Ramos (cell line): Measurements from ENCODE around the gene NUMB.

Experiments used
- in situ Hi-C: fragments of 300-500 bp; cut with MboI; formaldehyde crosslinking; loops from one replicate; pipeline ENCODE4 v1.14.3; 2022; ENCODE audit warnings: low sequenced_read_pairs; ENCODE audit not compliant: unreplicated experiment

NUMB gene

DNA sequence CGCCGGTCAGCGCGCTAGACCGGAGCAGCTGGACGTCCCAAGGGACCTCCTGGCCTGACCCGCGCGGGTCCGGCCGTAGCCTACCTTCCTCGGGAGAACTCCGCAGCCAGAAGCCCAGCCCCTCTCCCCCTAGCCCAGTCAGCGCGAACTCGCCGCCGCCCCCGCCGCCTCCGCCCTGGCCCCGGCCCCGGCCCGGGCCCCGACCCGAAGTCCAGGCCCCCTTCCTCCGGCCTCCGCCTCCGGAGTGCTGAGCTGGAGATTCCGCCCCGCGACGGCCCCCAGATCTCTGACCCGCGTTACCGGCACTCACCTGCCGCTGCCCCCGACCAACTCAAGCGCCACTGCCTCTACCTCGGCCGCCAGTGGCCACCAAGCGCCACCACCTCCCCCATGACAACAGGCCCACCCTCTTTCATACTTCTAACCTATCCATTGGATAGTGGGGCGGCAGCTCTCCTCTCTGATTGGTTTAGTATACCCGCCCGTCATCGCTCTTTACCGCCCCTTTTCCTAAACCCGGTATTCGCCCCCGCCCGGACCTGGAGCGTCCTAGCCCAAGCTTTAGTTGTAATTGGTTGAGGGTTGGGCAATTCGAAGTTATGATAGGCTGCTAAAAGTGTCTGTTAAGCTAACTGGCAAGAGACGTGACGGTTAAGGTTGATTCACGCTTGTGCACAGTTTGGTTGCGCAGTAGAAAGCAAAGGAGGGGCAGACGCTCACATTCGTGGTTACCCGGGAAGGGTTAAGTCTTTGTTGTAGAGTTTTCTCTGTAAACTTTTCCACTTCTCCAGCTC, at the start of gene NUMB:
Gene NUMB, minus strand, starts transcription at position 364 of the 794 bp plus-strand sequence. CDS start 102,795 bp downstream, outside the sequence.
- in situ Hi-C loops, result no loop called here

DNA sequence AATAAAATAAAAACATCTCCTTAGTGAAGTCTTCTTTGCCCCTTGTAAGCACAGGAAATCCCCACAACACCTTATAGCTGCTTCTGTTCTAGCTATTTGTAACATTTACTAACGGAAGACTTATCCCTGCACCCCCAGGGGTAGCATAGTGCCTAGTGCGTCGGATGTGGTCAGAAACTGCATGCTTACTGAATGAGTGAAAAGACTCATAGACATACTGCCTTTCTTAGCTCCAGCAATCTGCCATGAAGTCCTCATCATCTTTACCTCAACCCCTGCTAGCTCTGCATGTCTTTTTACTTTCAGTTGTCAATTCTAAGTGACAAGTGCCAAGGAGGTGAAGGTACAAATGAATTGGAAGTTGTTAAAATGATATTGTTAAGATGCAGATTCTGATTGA, 45.3 kb upstream of the NUMB start:
- in situ Hi-C loops, result no loop called here

DNA sequence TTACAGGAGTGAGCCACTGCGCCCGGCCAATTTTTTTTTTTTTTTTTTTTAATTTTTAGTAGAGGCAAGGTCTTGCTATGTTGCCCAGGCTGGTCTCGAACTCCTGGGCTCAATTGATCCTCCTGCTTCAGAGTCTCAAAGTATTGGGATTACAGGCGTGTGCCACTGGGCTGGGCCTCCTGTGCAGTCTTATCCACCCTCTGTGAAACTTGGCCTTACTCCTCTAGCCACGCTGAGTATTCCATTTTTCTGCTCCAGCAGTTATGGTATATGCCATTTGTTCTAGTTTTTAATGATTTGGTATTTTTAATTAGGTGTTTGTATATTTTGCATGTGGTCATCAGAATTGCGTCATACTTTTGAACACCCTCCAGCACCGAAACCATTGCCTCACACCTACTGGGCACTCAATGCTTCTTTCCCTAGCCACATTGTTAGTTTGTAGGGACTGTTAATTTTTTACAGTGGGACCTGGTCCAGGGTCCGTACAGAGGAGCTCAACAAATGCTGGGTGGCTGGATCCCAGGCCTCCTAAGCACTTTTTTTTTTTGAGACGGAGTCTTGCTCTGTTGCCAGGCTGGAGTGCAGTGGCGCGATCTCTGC, 43.8 kb upstream of the NUMB start:
- in situ Hi-C loops, result no loop called here

DNA sequence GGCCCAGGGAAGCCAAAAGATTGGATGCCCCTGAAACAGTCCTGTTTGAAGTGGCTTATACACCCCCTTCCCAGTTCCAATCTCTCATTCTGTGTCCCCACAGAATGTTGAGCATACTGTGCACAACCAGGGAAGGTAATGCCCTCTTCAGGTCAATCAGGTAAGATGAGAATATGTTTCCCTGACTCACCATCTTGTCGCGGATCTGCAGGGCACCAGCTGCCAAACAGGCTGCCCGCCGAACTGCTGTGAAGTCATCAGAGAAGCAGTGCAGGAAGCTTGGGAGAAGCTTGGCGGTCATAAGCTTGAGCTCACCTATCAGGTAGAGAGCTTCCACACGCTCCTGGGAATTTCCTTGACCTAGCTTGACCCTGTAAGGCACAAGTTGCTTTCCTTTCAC, 42.0 kb upstream of the NUMB start:
- in situ Hi-C loops, result no loop called here

DNA sequence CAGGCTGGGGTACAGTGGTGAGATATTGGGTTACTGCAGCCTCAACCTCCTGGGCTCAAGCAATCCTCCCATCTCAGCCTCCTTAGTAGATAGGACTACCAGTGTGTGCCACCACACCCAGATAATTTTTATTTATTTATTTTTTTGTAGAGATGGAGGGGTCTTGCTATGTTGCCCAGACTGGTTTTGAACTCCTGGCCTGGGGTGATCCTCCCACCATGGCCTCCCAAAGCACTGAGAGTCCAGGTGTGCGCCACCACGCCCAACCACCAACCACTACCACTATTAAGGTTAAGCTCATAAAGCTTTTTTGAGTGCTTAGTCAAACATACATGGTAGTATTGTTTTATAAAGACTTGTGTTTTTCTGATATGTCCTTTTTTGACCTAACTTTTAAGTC, 36.2 kb upstream of the NUMB start:
- in situ Hi-C loops, result loop anchor here (25.0 kb wide), 1 partner anchor 982 kb away; no protein-coding TSS in a partner anchor

DNA sequence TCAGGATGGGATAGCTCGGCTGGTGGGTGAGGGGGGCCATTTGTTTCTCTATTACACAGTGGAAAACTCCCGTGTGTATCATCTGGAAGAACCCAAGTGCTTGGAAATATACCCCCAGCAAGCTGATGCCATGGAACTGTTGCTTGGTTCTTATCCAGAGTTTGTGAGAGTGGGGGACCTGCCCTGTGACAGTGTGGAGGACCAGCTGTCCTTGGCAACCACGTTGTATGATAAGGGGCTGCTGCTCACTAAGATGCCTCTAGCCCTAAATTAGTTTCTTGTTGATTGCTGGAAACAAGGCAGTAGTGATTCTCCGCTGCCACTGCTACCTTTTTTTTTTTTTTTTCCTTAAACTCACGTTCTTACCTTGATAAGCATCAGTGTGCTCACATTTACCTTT, 34.3 kb upstream of the NUMB start:
- in situ Hi-C loops, result loop anchor here (25.0 kb wide), 1 partner anchor 980 kb away; no protein-coding TSS in a partner anchor

DNA sequence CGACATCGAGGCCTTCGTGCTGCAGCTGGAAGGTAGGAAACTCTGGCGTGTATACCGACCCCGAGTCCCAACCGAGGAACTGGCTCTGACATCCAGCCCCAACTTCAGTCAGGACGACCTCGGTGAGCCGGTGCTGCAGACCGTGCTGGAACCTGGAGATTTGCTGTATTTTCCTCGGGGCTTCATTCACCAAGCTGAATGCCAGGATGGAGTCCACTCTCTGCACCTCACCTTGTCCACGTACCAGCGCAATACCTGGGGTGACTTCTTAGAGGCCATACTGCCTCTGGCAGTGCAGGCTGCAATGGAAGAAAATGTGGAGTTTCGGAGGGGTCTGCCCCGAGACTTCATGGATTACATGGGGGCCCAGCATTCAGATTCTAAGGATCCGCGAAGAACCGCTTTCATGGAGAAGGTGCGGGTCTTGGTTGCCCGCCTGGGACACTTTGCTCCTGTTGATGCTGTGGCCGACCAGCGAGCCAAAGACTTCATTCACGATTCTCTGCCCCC, 33.8 kb upstream of the NUMB start:
- in situ Hi-C loops, result loop anchor here (25.0 kb wide), 1 partner anchor 980 kb away; no protein-coding TSS in a partner anchor

DNA sequence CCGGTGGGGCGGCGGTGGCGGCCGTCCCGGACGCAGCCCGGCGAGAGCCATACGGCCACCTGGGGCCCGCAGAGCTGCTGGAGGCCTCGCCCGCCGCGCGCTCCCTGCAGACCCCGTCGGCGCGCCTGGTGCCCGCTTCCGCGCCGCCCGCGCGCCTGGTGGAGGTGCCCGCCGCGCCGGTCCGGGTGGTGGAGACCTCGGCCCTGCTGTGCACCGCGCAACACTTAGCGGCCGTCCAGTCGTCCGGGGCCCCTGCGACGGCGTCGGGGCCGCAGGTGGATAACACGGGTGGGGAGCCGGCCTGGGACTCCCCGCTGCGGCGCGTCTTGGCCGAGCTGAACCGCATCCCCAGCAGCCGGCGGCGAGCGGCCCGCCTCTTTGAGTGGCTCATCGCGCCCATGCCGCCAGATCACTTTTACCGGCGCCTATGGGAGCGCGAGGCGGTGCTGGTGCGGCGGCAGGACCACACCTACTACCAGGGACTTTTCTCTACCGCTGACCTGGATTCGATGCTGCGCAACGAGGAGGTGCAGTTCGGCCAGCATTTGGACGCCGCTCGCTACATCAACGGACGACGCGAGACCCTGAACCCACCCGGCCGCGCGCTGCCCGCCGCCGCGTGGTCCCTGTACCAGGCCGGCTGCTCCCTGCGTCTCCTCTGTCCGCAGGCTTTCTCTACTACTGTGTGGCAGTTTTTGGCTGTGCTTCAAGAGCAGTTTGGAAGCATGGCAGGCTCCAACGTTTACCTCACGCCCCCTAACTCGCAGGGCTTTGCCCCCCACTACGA, 33.1 kb upstream of the NUMB start:
- in situ Hi-C loops, result loop anchor here (25.0 kb wide), 1 partner anchor 979 kb away; no protein-coding TSS in a partner anchor

DNA sequence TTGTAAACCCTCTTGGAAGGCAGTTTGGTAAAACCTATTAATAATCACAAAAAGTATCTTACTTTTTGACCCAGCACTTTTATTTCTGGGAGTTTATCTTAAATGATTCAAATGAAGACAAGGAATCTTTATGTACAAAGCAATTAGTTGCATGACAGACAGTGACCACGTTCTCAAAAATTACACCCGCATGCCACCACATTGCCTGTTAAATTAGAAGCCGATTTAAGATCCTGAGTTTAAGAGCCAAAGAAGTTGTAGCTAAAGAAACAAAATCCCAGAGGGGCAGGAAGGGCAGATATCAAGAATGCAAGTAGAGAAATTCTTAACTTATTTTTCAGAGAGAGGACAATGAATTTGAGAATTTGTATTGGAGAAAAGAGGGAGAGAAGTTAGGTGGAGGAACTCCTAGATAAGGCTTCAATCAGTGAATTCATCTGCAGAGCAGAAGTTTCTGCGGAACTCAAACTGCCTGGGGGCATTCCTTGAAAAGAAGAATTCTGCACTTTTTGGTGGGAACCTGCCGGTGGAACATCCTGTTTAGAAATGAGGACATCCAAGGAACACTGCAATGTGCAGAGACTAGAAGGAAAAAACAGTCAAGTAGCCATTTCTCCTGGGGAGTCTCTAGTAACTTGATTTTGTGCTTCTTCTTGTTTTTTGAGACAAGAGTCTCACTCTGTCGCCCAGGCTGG, 31.3 kb upstream of the NUMB start:
- in situ Hi-C loops, result loop anchor here (25.0 kb wide), 1 partner anchor 977 kb away; no protein-coding TSS in a partner anchor

DNA sequence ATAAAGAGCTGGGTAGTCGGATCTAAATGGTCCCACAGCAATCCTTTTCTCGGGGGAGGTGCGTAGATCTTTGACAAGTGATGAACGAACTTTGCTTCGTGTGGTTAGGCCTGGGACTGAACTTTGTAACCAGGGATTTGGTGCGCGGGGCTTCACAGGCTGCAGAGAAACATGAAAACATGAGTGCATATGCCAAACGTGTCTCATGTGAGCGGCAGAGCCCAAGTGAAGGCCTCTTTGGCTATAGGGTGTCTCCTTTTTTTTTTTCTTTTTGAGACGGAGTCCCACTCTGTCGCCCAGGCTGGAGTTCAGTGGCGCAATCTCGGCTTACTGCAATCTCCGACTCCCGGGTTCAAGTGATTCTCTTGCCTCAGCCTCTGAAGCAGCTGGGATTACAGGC, 20.3 kb upstream of the NUMB start:
- in situ Hi-C loops, result loop anchor here (25.0 kb wide), 1 partner anchor 966 kb away; no protein-coding TSS in a partner anchor

DNA sequence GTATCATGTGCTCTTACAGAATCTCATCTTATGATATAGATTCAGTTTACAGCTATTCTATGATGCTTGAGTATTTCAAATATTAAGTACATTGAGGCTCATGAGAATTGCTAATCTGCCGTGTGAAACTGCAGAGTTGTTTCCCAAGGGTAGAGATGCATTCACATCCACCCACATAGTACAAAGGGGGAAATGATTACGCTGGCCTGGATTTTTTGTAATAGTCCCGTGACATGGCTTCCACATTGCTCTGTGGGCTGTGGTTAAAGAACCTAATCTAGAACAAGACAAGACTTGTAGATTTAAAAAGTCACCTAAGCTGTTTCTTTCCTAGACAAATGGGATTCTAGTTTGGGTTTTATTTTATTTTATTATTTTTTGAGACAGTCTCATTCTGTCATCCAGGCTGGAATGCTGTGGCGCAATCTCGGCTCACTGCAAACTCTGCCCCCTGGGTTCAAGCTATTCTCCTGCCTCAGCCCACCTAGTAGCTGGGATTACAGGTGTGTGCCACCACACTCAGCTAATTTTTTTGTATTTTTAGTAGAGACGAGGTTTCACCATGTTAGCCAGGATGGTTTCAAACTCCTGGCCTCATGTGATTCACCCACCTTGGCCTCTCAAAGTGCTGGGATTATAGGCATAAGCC, 19.4 kb upstream of the NUMB start:
- in situ Hi-C loops, result loop anchor here (25.0 kb wide), 1 partner anchor 965 kb away; no protein-coding TSS in a partner anchor

DNA sequence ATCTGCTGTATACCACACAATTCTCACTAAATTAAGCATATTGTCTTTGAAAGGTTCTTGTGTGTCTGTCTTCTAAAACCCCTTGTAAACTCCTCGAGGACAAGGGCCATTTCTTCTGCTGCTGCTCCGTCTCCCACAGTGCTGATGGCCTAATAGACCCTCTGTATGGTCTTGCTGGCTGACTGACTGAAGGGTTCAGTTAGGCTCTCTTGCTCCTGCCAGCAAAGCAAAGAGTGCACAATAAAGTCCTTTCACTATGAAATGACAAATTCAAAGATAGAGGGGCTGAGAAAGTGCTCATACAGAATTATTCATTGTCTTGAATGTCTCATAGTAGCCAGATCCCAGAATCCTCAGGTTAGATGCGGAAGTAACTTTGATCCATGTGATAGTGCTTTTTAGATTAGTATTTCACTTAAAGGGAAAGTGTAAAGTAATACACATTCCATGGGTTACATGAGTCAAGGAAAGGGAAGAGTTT, 18.1 kb upstream of the NUMB start:
- in situ Hi-C loops, result loop anchor here (25.0 kb wide), 1 partner anchor 964 kb away; no protein-coding TSS in a partner anchor

DNA sequence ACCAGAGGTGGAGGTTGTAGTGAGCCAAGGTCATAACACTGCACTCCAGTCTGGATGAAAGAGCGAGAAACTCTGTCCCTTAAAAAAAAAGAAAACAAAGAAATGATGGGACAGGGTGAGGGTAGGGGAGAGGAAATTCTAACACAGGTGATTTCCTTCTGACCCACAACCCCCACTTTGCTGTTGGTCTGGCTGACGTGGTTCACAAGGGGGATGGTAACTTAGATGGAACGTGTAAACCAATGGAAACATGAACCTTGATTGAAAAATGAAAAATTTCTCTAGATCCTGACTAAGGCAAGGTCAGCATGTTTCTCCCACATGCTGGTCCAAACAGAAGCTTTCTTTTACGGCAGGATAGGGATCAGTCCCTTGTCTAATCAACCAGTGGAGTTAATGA, 16.6 kb upstream of the NUMB start:
- in situ Hi-C loops, result loop anchor here (5.0 to 25.0 kb wide), 2 partner anchors 178 to 963 kb away; no protein-coding TSS in a partner anchor

DNA sequence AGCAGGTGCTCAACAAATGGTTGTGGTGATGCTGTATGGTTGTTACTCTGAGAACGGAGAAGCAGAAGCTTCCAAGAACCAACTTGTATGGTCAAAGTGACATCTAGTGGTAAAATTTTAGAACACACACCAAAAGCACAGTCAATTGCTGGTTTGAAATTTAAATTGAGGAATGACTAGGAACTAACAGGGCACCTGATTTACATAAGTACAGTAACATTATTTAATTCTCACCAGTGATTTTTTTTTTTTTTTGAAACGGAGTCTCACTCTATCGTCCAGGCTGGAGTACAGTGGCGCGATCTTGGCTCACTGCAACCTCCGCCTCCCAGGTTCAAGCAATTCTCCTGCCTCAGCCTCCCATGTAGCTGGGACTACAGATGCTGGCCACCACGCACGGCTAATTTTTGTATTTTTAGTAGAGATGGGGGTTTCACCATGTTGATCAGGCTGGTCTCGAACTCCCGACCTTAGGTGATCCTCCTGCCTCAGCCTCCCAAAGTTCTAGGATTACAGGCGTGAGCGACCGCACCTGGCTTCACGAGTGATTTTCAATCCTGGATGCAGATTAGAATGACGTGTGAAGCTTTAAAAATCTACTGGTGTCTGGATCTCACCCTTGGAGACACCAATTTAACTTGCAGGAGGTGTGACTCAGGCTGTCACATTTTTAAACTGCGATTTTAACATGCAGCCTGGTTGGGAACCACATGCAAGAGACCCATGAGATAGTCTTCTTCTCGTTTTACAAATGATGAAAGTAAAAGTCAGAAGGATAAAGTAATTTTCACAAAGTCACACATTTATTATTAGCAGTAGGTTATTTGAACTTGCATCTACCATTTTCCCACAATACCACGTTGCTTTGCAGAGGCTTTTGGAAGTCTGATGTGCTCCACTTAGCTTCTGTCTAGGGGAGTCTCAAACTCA, 14.1 kb upstream of the NUMB start:
- in situ Hi-C loops, result loop anchor here (5.0 kb wide), 1 partner anchor 175 kb away; no protein-coding TSS in a partner anchor

DNA sequence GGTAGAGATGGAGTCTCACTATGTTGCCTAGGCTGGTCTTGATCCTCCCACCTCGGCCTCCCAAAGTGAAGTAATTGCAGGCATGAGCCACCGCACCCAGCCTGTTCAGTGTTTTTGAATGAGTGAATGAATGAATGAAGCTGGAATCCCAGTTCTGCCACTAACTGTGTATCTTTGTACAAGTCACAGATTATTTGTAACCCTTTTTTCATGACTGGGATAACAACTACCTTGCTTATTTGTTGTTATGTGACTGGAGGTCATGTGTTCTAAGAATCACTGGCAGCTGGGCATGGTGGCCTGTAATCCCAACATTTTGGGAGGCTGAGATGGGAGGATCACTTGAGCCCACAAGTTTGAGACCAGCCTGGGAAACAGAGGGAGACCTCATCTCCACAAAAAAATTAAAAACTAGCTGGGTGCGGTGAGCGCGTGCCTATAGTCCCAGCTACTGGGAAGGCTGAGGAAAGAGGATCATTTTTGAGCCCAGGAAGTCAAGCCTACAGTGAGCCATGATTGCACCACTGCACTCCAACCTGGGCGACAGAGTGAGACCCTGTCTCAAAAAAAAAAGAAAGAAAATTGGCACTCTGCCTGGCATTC, 13.3 kb upstream of the NUMB start:
- in situ Hi-C loops, result loop anchor here (5.0 kb wide), 1 partner anchor 174 kb away; no protein-coding TSS in a partner anchor

DNA sequence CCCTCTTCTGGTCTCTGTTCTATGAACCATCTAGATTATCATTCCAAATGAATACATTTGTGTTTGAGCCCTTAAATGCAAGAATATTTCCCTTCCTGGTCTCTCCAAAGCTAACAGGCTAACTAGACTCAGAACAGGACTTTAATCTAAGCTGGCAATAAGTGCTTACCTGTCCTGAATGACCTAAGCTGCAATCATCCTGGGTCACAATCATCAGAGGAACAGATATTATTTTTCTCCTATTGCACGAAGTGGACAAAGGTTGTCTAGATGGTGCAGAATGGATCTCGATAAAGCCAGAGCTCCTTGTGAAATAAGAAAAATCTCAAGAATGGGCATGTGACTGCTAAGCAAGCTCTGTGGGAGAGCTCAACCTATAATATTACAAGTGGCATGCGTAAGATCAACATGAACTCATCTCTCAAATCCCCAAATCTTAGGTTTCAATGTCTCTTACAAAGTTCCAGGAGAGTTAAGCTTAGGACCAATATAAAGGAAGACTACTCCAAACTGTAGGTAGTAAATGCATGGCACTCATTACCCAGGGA, 10.6 kb upstream of the NUMB start:
- in situ Hi-C loops, result no loop called here

DNA sequence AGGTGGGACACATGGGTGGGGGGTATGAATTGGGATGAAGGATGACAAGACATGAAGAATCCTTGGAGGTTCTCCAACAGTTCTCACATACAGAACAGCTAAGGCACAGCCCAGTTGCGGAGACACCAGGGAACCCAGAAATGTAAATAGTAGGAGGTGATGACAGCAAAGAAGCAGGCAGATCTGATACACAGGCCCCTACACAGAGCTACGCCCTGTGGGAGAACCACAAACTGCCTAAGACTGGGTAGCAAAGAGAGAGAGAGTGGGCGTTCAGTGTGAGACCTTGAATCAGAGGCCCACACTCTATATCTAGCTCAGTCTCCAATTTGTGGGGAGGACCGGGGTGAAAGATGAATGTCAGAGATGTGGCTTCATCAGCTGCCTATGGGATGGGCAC, 9.5 kb upstream of the NUMB start:
- in situ Hi-C loops, result no loop called here
